ENCODE results near the gene IL1RAPL2.

- TF ChIP-seq POLR2A (IDR thresholded peaks at IDR 0.05), result no peak
- TF ChIP-seq CTCF (IDR thresholded peaks at IDR 0.05), result no peak
Measured at GRCh38 chrX:105744291-105744690, 1178.3 kb downstream of the IL1RAPL2 start.
